ENCODE results near the gene PTPRN2. TPM values are rescaled to one million over a fixed set of nuclear protein-coding genes. Genes with fewer than 3 reads are reported as not detected.

PTPRN2 gene
- total and polyA plus RNA-seq, 7 donors: 3.2 to 7.1 (median 5.5) TPM

- Histone ChIP-seq H3K9me3 (peaks cover 0 to 5% (median 0%) of the 10 kb centered on the region in 4 donors), H3K27ac (no peak overlapping the region), H3K4me3 (no peak overlapping the region), H3K4me1 (no peaks in the 10 kb centered on the region), H3K27me3 (no peaks in the 10 kb centered on the region), H3K36me3 (no peaks in the 10 kb centered on the region)
- no peak for TF ChIP-seq POLR2AphosphoS5 (IDR thresholded peaks at IDR 0.05)
- TF ChIP-seq EP300 (IDR thresholded peaks at IDR 0.05): no peak
- no peak for TF ChIP-seq CTCF (IDR thresholded peaks at IDR 0.05)
- no peak for TF ChIP-seq POLR2A (IDR thresholded peaks at IDR 0.05)
- no peak for DNase-seq
- intact Hi-C loops (cut with DNase I): no loop called here
- WGBS, 2 donors: 73 to 86% methylated on average over 6 of the region's 6 CpGs
These were observed 657.2 kb downstream of the PTPRN2 start for GRCh38 chr7:157930441-157930840.

- DNase-seq: no peak
- Histone ChIP-seq H3K27me3 (no peaks in the 10 kb centered on the region), H3K9me3 (peaks cover 0 to 5% (median 0%) of the 10 kb centered on the region in 4 donors), H3K27ac (no peak overlapping the region), H3K4me1 (no peaks in the 10 kb centered on the region), H3K4me3 (no peak overlapping the region), H3K36me3 (no peaks in the 10 kb centered on the region)
- no peak for TF ChIP-seq CTCF (IDR thresholded peaks at IDR 0.05)
- TF ChIP-seq EP300 (IDR thresholded peaks at IDR 0.05): no peak
- WGBS, 2 donors: 87 to 93% methylated on average over 16 of the region's 16 CpGs
- intact Hi-C loops (cut with DNase I): no loop called here
These were observed 658.0 kb downstream of the PTPRN2 start for GRCh38 chr7:157929671-157930070.

GRCh38 chr7:157928808-157929425, 658.7 kb downstream of the PTPRN2 start:
- H3K9me3 ChIP-seq: peaks cover 0 to 5% (median 0%) of the 10 kb centered on the region in 4 donors
- H3K27me3 ChIP-seq: no peaks in the 10 kb centered on the region
- intact Hi-C loops (cut with DNase I): no loop called here
- WGBS, 2 donors: 77% methylated on average over 14 of the region's 14 CpGs
- no peaks in the 10 kb centered on the region for H3K36me3 ChIP-seq
- H3K27ac ChIP-seq: no peak overlapping the region
- H3K4me1 ChIP-seq: no peaks in the 10 kb centered on the region
- no peak for TF ChIP-seq EP300 (IDR thresholded peaks at IDR 0.05)
- no peak for TF ChIP-seq CTCF (IDR thresholded peaks at IDR 0.05)
- no peak for TF ChIP-seq POLR2A (IDR thresholded peaks at IDR 0.05)
- TF ChIP-seq POLR2AphosphoS5 (IDR thresholded peaks at IDR 0.05): no peak
- DNase-seq: no peak
- no peak overlapping the region for H3K4me3 ChIP-seq

GRCh38 chr7:157928171-157928794, 659.3 kb downstream of the PTPRN2 start:
- intact Hi-C loops (cut with DNase I): no loop called here
- Histone ChIP-seq H3K27ac (no peak overlapping the region), H3K27me3 (no peaks in the 10 kb centered on the region), H3K36me3 (no peaks in the 10 kb centered on the region), H3K9me3 (peaks cover 0 to 5% (median 0%) of the 10 kb centered on the region in 4 donors), H3K4me1 (no peaks in the 10 kb centered on the region), H3K4me3 (no peak overlapping the region)
- no peak for DNase-seq
- TF ChIP-seq POLR2A (IDR thresholded peaks at IDR 0.05) (no peak), CTCF (IDR thresholded peaks at IDR 0.05) (no peak), EP300 (IDR thresholded peaks at IDR 0.05) (no peak), POLR2AphosphoS5 (IDR thresholded peaks at IDR 0.05) (no peak)
- 83 to 90% methylated on average over 12 of the region's 12 CpGs for WGBS, 2 donors

Data from sigmoid colon (tissue), 7 donors.